HG02763 (cell line): ENCODE data around the gene CLEC2D.
"Not testable (repeated sequence)": the region's sequence is repeated elsewhere in the genome, so short reads cannot be mapped to it uniquely, and the experiment has no call there.

Experiments used
- ATAC-seq: cut with Tn5 transposase; IDR thresholded peaks from one replicate; pipeline ENCODE4 v1.9.1; 2021; ENCODE audit warnings: mild to moderate bottlenecking, moderate library complexity; ENCODE audit not compliant: unreplicated experiment

The CLEC2D gene

GRCh38 chr12:9699269-9699897 is 29.9 kb downstream of the CLEC2D start:
- ATAC-seq, result no peak

DNA sequence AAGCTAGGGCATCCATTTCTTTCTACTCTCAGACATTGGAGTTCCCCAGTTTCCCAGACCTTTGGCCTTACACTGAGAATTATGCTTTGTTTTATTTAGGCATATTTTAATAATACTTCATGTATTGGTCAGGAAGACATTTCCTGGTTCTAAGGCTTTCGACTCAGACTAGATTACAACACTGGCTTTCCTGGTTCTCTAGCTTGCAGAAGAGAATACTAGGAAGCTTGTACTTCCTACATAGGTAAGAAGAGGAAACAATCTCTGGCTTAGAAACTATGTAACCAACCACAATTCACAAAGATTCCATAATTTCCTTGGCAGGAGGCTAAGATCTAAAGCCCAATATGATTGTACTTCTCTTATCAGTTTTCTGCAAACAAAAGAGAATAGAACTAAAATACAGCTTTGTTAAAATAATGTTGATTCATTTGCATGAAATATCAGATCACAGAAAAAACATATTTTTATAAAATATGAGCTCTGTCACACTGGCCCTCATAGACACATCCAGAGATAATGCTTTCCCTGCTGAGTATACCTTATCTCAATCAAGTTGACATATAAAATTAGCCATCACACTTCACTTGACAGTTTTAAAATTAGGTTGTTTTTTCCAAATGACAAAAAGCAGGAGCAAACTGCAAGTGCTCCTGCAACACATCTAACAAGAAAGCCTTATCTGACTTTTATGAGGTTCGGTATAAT is 30.5 kb downstream of the CLEC2D start:
- no peak for ATAC-seq

DNA sequence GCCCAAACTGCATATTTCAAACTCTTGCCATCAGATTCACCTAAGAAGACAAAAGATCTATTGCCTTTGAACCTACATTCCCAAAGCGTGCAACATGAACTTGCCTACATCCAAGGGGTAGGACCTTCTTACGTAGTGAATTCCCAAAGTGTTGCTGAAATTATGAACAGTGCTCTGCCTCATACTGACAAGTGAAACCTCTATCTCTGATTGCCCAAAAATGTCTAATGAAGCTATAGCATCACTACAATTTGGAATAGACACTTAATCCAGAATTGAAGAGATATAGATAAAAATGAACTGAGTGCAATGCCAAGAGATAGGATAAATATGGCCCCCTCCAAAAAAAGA is 31.1 kb downstream of the CLEC2D start:
- ATAC-seq, result no peak

DNA sequence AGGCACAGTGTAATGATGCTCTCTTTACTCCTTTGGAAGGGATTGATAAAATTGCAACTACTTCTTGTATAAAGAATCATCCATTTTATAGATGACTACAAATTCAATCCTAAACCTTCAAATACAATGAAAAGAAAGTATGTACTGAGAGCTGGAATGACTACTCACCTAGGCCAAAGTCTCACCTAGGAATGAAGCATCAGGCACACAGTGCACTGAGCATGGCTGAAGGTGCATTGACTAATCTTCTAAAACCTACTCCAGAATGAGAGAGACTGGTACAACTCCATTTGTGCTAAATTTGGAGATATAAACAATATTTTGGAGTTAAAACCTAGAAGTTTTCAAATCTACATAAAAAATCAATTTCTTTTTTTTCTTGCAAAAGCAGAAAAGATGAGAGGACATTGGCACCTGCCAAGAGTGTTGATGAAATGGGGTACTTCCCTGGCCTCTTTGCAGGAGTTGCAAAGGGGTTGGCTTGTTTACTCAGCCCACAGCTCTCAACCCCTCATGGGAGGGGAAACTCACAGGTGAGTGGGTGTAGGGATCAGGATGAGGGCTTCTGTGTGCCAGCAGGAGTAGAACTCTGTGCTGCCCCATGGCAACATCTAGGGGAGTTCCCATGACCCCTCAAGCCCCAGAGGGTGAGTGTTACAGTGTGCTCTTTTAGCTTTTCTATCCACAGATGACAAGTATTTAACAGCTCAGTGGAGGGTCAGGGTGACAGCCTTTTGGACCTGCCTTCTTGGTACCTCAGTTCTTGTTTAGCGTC is 32.1 kb downstream of the CLEC2D start:
- no peak for ATAC-seq

DNA sequence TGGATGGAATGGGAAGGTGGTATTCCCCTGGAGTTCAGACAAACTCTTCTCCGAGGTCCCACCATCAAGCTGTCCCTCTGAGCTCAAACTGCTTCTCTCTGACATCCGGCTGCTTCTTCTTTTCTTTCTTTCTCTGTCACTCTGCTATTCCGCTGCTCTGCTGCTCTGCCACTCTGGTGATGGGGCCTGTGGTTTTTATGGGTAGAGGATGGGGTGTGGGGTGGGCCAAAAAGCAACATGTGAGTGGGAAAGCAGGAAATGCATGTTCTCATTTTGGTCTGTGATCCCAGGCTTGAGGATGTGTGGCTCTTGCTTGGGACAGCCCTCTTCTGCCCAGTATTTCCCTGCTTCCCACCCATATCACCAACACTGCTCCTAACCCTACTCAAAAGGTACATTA is 32.7 kb downstream of the CLEC2D start:
- no peak for ATAC-seq

- ATAC-seq, result not testable (repeated sequence)
Measured at GRCh38 chr12:9704561-9704960, 35.0 kb downstream of the CLEC2D start.

- ATAC-seq, result no peak
Measured at GRCh38 chr12:9706086-9706685, 36.7 kb downstream of the CLEC2D start.

DNA sequence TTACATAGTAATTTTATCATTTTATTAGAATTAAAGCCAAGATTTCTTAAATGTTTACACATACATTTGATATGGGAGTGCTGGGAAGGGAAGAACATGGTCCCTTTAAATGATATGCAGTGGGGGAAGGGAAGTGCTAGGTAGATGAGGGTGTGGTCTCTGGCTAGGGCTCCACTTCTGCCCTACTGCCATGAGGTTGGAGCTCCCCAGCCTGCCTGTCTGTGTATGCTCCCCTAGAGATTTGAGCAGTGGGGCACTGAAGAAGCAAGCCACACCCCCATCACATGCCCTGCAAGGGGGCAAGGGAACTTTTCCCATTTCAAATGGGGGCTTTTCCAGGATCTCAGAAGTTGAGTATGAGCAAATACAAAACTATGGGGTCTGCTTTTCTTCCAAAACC is 37.8 kb downstream of the CLEC2D start:
- no peak for ATAC-seq

- ATAC-seq, result no peak
Measured at GRCh38 chr12:9707864-9708808, 38.6 kb downstream of the CLEC2D start.

DNA sequence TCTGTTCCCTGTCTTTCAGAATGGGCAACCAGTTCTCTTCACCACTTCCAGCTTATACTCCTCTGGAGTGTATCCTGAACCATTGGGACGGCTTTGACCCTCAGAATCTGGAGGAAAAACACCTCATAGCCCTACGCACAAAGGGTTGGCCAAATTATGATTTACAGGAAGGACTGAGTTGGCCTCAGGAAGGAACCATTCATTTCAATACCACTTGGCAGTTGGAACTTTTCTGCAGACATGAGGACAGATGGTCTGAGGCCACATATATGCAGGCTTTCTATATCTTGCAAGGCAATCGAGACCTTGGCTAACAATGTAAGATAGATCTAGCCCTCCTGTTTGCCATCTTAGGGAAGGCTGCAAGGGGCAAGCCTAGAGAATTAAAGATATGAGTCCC is 39.3 kb downstream of the CLEC2D start:
- no peak for ATAC-seq

- ATAC-seq, result no peak
Measured at GRCh38 chr12:9710584-9711375, 41.3 kb downstream of the CLEC2D start.

DNA sequence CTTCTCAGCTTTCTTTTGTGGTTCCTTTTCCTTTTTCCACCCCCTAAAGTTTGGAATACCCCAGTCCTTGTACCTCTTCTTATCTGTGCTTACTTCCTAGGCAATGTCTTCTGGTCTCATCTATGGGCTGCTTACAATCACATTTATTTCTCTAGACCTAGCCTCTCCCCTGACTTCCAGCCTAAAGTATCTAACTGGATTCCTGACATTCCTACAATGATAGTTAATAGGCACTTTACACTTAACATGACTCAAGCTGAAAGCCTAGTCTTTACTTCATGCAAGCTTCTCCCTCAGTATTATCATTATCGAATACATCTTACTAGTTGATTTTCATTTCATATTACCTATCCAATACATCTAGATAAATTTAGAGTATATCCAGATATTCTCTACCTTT is 42.2 kb downstream of the CLEC2D start:
- ATAC-seq, result no peak

DNA sequence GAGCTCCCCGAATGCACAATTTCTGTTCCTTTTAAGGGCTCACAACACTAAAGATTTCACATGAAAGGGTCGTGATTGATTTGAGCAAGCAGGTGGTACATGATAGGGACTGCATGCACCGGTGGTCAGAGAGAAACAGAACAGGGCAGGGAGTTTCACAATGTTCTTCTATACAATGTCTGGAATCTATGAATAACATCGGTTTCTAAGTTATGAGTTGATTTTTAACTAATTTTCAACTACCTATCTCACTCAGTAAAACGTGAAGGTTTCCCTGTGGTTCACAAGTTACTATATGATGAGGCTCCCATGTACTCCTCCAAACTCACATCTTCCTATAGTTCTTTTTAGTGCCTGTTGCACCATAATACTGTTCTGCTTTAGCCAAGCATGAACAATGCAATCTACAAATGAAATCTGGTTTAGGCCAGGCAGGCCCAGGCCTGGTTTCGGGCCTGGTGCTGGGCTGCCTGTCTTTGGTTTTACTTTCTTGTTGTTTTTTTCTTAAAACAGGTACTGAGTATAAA is 43.6 kb downstream of the CLEC2D start:
- ATAC-seq, result peak; percentile 46

GRCh38 chr12:9717070-9717925 is 47.8 kb downstream of the CLEC2D start:
- ATAC-seq, result no peak

DNA sequence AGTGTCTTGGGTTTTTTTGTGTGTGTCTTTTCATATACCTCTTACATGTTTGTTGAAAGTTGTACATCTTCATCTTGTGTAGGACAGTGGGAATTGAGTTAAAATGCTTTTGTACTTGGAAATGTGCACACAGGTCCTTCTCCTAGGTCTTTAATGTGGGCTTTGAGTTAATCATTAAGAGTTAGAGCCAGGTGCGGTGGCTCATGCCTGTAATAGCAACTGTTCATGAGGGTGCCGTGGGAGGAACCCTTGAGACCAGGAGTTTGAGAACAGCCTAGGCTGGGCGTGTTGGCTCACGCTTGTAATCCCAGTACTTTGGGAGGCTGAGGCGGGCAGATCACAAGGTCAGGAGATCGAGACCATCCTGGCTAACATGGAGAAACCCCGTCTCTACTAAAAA is 49.5 kb downstream of the CLEC2D start:
- ATAC-seq, result no peak

GRCh38 chr12:9719790-9720189 is 50.3 kb downstream of the CLEC2D start:
- ATAC-seq, result no peak

- peak; percentile 53 for ATAC-seq
Measured at GRCh38 chr12:9721394-9722092, 52.0 kb downstream of the CLEC2D start.

- ATAC-seq, result no peak
Measured at GRCh38 chr12:9724023-9724422, 54.5 kb downstream of the CLEC2D start.
